GM19238 (cell line): ENCODE results near the gene C20orf144.

Source experiments
- DNase-seq: peaks from one replicate; pipeline ENCODE4 v3.0.0; 2011; ENCODE audit warnings: low spot score; ENCODE audit not compliant: insufficient read length

C20orf144 gene

GRCh38 chr20:33676652-33677645 lies 14.8 kb downstream of the C20orf144 start:
- DNase-seq, result no peak

GRCh38 chr20:33677991-33678702 lies 16.0 kb downstream of the C20orf144 start:
- DNase-seq, result no peak

- peak; percentile 75 for DNase-seq
Observed at GRCh38 chr20:33679758-33680485, 17.8 kb downstream of the C20orf144 start.

- DNase-seq, result no peak
Observed at GRCh38 chr20:33680686-33681085, 18.6 kb downstream of the C20orf144 start.

- no peak for DNase-seq
Observed at GRCh38 chr20:33681288-33681687, 19.2 kb downstream of the C20orf144 start.

- no peak for DNase-seq
Observed at GRCh38 chr20:33681728-33682353, 19.7 kb downstream of the C20orf144 start.

GRCh38 chr20:33684533-33685327 lies 22.6 kb downstream of the C20orf144 start:
- no peak for DNase-seq

GRCh38 chr20:33685328-33686099 lies 23.4 kb downstream of the C20orf144 start:
- peak; percentile 87 for DNase-seq

GRCh38 chr20:33686100-33686983 lies 24.2 kb downstream of the C20orf144 start, which contains the start of gene E2F1:
Gene E2F1, minus strand, starts transcription at chr20:33686385. Its CDS starts 121 bp downstream, at chr20:33686264.
- DNase-seq, result peak; percentile 99

- DNase-seq, result no peak
Observed at GRCh38 chr20:33686984-33687366, 24.8 kb downstream of the C20orf144 start.

- DNase-seq, result no peak
Observed at GRCh38 chr20:33687370-33687915, 25.3 kb downstream of the C20orf144 start.

GRCh38 chr20:33687993-33688937 lies 26.1 kb downstream of the C20orf144 start:
- DNase-seq, result no peak

GRCh38 chr20:33688938-33689424 lies 26.9 kb downstream of the C20orf144 start:
- DNase-seq, result no peak

GRCh38 chr20:33689493-33689892 lies 27.4 kb downstream of the C20orf144 start:
- DNase-seq, result no peak

GRCh38 chr20:33689973-33690372 lies 27.8 kb downstream of the C20orf144 start:
- no peak for DNase-seq

GRCh38 chr20:33693289-33693688 lies 31.2 kb downstream of the C20orf144 start:
- DNase-seq, result no peak
